ENCODE results near the gene TAX1BP3.

The TAX1BP3 gene

DNA sequence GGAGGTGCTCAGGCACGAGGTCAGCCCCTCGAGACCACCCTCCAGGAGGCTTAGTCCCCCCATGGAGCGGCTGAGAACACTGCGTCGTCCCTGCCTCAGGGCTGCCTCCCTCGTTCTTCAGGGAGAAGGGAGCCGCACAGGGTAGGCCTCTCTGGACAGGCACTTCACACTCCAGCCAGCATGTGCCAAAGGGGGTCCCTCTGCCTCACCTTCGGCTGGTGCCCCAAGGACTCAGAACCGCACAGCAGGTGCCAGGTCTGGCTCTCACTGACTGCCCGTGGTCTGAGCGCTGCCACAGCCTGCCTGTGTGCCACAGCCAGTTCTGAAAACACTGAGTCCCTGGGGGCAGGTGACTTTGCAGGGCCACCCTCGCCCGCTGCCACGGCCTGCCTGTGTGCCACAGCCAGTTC lies 20.5 kb upstream of the TAX1BP3 start:
- no peak for DNase-seq (ENCODE audit: low spot score)

DNA sequence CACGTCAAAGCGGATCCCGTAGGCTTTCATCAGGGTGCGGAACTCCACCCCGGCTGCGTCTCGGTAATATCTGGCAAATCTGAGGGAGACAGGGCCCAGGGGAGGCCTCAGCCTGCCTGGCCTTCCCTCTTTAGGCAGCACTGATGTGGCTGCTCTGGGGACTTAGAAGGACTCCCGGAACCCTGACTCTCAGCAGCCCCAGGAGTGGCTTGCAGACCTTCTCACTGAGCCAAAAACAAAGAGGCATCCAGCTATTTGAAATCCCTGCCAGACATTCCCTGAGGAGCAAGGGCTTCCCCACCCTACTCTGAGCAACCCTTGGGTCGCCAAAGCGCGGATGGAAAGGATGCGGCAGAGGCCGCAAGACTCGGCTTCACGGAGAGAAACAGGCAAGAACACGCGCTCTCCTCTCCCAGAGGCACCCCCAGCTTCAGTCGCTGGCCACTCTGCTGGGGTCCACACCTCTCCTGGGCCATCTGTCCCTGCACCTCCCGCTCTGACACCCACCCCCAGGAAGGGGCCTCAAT lies 19.7 kb upstream of the TAX1BP3 start:
- peak; percentile 52 for DNase-seq (ENCODE audit: low spot score)

DNA sequence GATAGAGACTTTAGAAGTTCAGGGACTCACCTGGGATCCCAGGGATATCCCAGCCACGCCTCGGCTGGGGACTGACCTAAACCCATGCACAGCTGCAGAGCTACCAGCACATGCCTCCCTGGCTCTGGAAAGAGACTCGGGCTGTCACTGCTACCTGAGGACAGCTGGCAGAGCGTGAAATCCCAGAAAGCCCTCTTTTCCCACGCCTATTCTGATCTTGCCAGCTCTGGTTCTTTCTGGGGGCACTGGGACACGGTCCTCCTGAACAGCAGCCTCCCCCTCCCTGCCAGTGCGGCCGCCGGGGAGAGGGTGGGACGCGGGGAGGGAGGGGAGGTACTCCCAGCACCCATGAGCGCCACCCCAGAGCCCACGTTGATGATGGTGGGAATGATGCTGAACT lies 16.8 kb upstream of the TAX1BP3 start:
- DNase-seq (ENCODE audit: low spot score) = no peak

DNA sequence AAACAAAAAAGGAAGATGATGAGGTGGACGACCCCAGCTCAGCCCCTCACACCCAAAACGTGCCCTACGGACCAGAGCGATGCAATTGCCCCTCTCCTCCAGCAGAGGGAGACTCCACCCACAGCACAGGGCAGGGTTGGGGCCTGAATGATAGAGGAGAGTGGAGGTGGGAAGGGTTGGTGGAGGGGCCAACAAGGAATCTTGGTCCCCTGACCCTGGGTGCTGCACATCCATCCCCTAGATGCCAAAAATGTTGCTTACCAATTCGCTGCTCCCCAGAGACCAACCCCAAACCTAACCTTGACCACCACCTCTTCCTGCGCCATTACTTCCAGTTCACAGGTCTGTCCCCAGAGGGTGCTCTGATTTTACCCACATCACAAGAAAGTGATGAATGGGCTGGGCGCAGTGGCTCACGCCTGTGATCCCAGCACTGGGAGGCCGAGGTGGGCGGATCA lies 14.7 kb upstream of the TAX1BP3 start:
- peak; percentile 61 for DNase-seq (ENCODE audit: low spot score)

DNA sequence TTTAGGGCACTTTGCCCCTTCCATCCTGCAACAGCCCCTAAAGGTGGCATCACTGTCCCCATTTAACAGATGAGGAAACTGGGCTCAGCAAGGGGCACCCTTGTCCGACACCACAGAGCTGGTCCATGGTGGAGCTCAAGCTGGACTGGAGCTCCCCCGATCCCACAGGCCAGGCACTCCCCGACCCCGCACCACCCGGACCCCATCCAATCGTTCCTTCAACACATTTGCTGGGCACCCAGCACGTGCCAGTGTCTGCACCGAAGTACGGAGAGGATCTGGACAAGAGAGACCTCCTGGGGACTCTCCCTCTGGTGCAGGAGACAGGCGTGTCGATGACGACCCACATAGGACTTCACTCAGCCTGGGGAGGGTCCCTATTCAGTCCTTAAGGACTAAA lies 13.7 kb upstream of the TAX1BP3 start:
- DNase-seq (ENCODE audit: low spot score) = no peak

DNA sequence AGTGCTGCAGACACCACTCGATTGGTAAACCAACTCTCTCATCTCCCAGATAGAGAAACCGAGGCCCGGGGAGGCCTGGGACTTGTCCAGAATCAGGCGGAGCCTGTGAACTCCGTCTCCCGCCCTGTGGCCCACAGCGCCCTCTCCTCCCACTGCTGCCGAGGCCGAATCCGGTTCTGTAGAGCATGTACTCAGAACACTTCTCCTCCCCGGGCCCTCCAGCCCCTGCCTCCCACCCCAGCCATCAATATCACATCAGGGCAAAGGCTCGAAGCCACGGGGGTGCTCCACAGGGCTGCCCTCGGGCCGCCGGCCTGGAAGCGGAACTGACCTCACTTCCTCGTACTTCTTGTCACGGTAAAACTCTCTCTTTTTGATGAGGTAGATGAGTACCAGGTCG lies 13.2 kb upstream of the TAX1BP3 start:
- no peak for DNase-seq (ENCODE audit: low spot score)

DNA sequence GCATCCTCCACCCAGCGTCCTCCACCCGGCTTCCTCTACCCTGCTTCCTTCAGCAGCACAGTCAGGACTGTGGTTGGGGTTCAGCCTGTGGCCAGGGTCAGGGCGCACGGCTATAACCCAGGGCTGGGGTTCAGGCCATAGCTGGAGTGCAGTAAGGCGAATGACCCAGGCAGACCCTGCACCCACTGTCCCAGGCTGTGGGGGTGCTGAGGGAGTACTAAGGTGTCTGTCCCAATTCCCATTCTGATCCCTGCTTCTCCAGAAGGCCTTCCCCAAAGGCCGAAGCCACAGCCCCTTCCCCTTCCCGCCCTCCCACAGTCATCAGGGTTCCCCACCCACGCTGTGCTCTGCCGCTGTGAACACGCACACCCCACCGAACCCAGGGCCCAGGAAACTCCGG lies 12.7 kb upstream of the TAX1BP3 start:
- DNase-seq (ENCODE audit: low spot score) = no peak

DNA sequence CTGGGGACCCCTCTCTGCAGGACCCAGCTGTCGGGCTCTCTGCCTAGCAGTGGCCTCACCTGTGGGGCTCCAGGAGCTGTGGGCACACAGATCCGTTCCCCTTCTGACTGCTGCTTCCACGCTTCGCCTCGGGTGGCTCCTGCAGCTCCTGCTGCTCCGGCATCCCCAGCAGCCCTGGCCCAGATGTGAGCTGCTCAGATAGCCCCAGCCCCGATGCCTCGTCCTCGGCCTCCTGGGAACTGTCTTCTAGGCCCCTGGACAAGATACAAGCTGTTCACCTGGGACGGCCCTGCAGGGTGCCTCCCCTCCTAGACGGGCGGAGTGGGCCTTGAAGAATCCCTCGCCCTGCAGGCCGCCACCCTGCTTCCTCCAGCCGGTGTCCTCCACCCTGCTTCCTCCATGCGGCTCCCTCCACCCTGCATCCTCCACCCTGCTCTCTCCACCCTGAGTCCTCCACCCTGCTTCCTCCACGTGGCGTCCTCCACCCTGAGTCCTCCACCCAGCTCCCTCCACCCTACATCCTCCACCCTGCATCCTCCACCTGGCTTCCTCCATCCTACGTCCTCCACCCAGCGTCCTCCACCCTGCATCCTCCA lies 11.3 kb upstream of the TAX1BP3 start:
- no peak for DNase-seq (ENCODE audit: low spot score)

DNA sequence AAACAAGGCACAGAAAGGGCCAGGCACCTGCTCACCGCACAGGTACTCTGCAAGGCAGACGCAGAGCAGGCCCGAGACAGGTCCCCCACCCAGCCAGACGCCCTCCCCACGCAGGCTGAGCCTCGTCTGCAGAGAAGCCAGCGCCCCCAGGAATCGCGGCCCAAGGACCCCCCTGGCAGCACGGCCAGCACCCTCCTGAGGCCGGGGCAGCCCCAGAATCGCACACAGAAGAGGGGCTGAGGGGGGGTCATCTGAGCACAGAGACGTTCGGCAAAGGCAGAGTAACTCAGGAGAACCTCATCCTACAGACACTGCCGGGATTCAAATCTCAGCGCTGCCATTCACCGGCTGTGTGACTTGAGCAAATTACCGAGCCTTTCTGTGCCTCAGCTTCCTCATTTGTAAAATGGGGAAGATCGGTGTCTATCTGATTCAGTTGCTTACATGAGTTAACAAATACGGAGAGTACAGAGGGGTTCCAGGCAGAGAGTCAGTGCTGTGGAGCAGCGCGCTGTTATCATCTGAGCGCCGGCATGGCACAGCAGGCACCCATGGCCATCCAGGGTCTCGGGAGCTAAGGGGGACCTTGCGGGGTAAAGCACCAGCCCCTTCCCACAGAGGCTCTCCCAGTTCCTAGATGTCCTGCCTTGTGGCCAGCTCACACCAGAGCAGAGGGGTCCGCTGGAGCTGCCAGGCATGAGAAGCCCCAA lies 10.6 kb upstream of the TAX1BP3 start:
- DNase-seq (ENCODE audit: low spot score) = no peak

DNA sequence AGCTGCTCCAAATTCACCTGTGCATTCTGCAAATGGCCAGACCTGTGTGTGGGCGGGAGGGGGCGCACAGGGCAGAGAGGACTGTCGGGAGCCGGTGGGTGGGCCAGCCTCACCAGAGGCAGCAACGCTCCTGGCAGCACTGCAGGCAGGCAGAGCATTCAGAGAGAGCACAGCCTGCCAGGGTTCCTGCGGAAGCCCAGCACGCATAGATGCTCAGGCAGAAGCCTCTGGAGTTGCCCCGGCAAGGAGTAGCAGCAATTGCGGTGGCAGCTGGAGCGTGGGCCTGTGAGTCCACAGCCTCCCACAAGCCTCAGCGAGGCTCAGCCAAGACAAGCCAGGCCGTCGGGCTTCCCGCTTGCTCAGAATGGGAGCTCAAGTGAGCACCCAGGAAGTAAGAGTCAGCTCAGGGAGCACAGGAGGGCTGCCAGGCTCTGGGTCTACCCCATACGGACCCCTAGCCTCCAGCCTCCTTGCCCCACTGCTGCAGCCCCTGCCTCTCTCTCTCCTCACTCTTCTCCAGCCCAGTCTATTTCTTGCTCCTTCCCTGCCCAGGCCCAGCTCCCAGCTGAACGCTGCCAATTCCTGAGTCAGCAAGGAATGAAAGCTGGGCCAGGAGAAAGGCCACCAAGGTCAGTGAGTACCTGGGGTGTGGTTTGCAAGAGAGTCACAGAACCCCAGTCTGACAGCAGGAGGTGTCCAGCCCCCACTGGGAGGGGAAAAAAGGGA lies 9.9 kb upstream of the TAX1BP3 start:
- no peak for DNase-seq (ENCODE audit: low spot score)

DNA sequence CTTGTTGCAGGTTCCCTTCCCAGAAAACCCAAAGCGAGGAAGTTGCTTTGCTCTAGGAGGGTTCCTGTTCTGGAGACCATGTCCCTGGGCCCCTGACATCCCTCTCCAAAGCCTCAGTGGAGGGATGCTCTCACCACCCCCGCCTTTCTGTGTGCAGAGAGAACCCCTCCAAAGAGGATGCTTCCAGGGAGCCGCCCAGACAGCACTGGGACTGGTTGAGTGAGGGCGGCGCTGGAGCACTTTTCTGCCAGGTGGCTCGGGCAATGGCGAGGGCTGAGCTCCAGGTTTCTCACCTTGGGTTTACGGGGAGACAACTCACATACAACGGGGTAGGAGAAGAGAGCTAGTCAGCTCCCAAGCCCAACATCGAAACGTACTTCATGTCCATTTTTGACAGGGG lies 7.5 kb upstream of the TAX1BP3 start:
- no peak for DNase-seq (ENCODE audit: low spot score)

DNA sequence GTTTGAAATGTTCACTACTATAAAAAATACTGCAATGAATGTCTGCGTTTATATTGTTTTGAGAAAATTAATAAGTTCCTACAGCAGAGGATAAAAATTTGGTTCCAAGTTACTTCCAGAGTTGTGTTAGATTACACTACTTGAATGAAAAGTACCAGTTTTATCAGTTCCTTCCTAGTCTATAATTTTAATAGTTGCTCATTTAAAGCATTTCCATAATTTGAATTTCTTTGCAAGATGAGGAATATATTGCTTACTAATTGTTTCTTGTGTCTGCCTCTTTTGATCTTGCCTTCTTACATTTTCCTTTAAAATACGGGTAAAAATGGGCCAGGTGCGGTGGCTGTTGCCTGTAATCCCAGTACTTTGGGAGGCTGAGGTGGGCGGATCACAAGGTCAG lies 4.2 kb upstream of the TAX1BP3 start:
- no peak for DNase-seq (ENCODE audit: low spot score)

DNA sequence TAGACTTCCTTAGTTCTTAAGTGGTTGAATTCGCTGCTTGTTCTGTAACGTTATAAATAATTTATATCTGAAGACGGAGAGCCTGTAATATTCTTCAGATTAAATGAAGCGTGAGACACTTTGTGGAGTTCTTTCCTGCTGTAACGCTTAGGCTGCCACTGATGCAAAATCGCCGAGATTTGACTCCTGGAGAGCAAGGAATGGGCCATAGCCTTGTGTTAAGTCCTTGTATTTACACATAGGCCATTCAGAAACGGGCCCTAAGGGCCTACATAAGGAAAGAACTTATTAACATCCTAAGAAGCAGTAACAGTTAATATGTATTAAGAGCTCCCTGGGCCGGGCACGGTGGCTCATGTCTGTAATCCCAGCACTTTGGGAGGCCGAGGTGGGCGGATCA lies 1.2 kb upstream of the TAX1BP3 start:
- no peak for DNase-seq (ENCODE audit: low spot score)

DNA sequence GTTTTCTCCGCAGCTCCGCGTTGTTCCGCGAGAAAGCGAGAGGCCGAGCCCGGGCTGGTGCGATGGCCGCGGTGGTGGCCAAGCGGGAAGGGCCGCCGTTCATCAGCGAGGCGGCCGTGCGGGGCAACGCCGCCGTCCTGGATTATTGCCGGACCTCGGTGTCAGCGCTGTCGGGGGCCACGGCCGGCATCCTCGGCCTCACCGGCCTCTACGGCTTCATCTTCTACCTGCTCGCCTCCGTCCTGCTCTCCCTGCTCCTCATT lies 638 bp upstream of the TAX1BP3 start:
- DNase-seq (ENCODE audit: low spot score) = no peak

DNA sequence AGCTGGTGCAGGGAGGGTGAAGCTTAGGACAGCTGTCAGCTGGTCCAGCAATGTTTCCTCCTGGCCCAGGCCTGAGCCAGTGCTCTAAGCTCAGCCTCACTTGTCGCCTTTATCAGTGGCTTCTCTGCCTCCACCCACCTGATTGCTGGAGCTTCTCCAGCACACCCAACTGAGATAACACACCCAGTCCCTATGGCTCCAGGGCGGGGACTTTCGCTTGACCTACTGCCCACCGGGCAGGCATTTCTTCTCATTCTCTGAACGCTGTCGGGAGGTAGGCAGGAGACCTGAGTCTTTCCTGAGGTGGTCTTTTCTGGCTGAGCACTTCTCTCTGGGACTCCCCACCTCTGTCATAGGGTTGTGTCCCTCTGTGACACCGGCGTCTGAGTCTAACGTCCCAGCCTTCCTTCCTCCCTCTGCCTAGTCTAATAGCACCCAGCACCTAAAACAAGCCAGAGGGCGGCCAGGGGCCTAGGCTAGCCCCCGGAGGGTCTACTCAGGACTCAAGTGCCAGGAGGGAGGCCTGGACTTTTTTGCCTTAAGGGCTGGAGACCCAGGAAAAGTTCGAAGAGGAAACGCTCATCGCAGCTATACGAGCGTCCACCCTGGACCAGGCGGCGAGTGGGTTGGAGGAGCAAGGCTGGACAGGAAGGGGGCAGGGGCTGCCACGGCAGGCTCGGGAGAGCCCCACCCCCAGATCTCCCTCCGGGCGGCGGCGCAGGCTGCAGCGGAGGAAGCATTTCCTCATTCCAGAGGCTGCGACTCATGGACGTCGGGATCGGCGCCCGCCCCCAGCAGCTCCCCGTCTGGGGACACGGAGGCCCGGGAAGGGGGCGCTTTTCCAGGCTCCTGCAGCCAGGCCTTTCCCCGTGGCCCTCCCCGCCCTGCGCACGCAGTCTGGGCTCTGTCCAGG lies 756 bp downstream of the TAX1BP3 start:
- peak; percentile 75 for DNase-seq (ENCODE audit: low spot score)

DNA sequence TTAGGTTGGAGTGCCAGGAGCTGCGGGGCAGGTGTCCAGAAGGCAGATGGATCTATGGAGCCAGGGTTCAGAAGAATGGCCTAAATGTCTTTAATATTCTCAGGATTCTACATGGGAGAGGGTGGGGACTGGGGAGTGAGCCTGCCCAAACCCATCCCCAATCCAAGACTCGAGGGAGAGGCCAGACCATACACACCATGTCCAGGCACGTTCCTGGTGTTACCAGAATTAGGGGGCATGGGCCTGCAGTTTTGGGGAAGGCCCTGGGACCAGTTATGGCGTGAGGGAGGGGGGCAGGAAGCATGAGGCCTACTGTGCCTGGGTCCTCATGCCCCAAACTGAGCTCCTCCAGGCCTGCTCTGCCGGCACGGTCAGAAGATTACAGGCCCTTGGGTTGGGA lies 1.9 kb downstream of the TAX1BP3 start:
- no peak for DNase-seq (ENCODE audit: low spot score)

DNA sequence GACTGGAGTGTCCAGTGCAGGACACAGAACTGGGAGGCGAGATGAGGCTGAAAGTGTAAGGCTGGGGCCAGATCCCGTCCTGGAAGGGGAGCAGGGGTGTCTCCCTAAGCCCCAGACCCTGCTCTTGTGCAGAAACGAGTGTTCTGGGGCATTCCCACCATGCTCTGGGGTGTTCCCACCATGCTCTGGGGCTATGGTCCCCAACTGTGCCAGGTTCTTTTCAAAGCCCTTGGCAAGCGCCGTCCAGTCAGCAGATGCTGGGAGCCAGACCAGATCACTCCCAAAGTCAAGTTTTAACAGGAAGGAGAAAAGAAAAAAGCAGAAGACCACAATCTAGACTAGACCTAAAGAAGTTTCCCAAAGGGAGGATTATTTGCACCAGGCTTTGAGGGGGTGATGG lies 2.5 kb downstream of the TAX1BP3 start:
- no peak for DNase-seq (ENCODE audit: low spot score)

DNA sequence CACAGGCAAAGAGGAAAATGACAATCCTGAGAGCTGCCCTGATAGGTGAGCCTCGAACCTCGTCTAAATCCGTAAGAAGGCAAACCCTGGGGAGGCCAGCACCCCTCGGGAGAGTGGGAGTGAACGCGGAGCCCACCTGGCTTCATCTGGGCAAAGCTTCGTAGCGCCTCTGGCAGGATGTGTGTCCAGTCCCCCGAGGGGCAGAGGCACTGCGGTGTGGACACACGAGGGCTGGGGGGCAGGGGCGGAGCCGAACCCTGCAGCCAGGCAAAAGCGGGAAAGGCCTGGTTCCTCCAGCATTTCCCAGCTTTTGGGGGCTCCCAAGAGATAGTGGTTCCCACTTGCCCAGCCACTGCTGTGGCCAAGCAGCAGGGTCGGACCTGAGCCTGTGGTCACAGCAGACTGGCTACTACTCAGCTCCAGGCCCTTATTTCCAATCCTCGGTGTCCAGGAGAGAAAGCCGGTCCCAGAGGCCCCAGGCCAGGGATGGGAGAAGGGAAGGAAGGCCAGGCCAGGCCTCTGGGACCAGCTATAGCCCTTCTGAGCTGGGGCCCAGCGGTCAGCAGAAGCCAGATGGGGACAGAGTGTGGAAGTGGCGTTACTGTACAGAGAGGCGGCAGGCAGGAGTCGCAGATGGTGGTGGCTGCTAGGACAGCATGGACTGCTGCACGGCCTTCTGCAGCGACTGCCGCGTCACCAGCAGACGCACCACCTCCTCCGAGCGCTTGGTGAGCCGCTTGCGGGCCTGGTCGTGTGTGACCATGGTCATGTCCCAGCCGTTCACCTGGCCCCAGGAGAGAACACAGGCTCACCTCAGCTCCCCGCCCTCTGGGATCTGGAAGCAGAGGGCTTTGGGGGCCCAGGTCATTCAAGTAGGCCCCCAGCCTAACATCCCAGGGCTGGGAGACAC lies 5.0 kb downstream of the TAX1BP3 start:
- DNase-seq (ENCODE audit: low spot score) = no peak

DNA sequence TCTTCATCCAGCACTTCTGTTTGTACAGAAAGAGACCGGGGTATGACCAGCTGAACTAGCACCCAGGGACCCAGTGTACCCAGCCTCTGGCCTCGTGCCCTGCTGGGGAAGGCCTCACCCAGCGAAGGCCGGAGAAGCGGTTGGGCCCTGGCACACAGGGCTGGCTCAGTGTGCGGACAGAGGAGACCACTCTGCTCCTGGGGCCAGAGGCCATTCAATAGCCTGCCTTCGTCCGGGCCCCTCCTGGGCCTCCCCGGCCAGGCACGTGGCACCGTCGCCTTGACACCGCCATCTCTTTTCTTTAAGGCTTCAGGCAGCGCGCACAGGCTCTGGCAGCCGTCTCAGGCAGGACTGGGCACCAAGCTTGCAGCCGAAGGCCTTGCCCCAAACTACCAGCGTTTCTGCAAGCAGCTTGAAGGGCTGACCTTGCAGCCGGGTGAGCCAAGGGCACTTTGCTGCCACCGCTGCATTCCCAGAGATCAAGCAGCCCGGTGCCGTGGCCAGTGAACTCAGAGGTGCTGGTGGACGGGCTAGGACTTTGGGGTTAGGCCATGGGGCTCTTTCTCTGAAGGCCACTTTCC lies 8.0 kb downstream of the TAX1BP3 start:
- no peak for DNase-seq (ENCODE audit: low spot score)

DNA sequence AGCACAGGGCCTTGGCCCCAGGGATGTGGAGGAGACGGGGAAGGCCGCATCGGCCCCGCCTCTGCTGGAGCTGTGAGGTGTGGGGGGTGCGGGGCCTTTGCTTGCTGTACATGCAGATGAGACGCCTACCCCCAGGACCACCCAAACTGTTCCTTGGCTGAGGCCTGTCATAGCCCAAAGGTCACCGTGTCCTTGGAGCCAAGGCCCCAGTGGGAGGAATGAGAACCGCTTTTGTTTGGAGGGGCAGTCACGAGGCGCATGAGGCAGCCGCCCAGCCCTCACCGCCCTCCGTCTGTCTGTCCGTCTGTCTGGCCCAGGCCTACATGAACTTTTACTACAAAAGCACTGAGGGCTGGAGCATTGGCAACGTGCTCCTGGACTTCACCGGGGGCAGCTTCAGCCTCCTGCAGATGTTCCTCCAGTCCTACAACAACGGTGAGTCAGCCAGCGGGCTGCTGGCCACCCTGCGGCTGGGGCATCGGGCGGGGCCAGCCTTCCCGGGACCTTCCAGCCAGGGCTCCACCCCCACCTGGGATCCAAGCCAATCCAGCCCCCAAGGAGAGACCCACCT lies 8.8 kb downstream of the TAX1BP3 start:
- DNase-seq (ENCODE audit: low spot score) = no peak
